Measurements from ENCODE around the gene CHTF18.

GRCh38 chr16:845351-845745 lies 56.9 kb downstream of the CHTF18 start:
- TF ChIP-seq CTCF (IDR thresholded peaks at IDR 0.05) (no peak), POLR2A (IDR thresholded peaks at IDR 0.05) (no peak)
